HG02943 (cell line): ENCODE measurements around the gene HCN2.

Source experiments
- ATAC-seq: cut with Tn5 transposase; IDR thresholded peaks from one replicate; pipeline ENCODE4 v1.9.1; 2021; ENCODE audit warnings: mild to moderate bottlenecking, low read depth, moderate library complexity; ENCODE audit not compliant: unreplicated experiment

Gene HCN2

GRCh38 chr19:589693-590395 is at the start of gene HCN2:
HCN2 (plus strand) TSS chr19:589881; CDS start chr19:589946, 65 bp downstream.
- no peak for ATAC-seq

GRCh38 chr19:540867-541637 is 48.6 kb upstream of the HCN2 start:
- ATAC-seq, result no peak

GRCh38 chr19:541699-542098 is 48.0 kb upstream of the HCN2 start:
- no peak for ATAC-seq

GRCh38 chr19:542173-542866 is 47.4 kb upstream of the HCN2 start:
- ATAC-seq, result no peak

GRCh38 chr19:543910-544608 is 45.6 kb upstream of the HCN2 start, which contains the start of gene GZMM:
GZMM (plus strand) TSS chr19:544053; CDS start chr19:544072, 19 bp downstream.
- ATAC-seq, result no peak

GRCh38 chr19:547117-547516 is 42.6 kb upstream of the HCN2 start:
- no peak for ATAC-seq

GRCh38 chr19:547836-548720 is 41.6 kb upstream of the HCN2 start:
- no peak for ATAC-seq

GRCh38 chr19:548886-549830 is 40.5 kb upstream of the HCN2 start:
- no peak for ATAC-seq

- ATAC-seq, result no peak
Observed at GRCh38 chr19:554817-555216, 34.9 kb upstream of the HCN2 start.

- ATAC-seq, result no peak
Observed at GRCh38 chr19:555474-555808, 34.2 kb upstream of the HCN2 start.

- ATAC-seq, result no peak
Observed at GRCh38 chr19:556611-557382, 32.9 kb upstream of the HCN2 start.

GRCh38 chr19:558770-559439 is 30.8 kb upstream of the HCN2 start:
- no peak for ATAC-seq

- ATAC-seq, result no peak
Observed at GRCh38 chr19:560121-560520, 29.6 kb upstream of the HCN2 start.

- ATAC-seq, result no peak
Observed at GRCh38 chr19:566403-566802, 23.3 kb upstream of the HCN2 start.

- ATAC-seq, result no peak
Observed at GRCh38 chr19:566844-567243, 22.8 kb upstream of the HCN2 start.

GRCh38 chr19:567296-567900 is 22.3 kb upstream of the HCN2 start:
- no peak for ATAC-seq

- no peak for ATAC-seq
Observed at GRCh38 chr19:570251-570686, 19.4 kb upstream of the HCN2 start.
